Ramos (cell line): ENCODE results near the gene ARL8B.
"Not testable (repeated sequence)": the region's sequence is repeated elsewhere in the genome, so short reads cannot be mapped to it uniquely, and the experiment has no call there.

Experiments
- in situ Hi-C: fragments of 300-500 bp; cut with MboI; formaldehyde crosslinking; loops from one replicate; pipeline ENCODE4 v1.14.3; 2022; ENCODE audit warnings: low sequenced_read_pairs; ENCODE audit not compliant: unreplicated experiment

ARL8B gene

GRCh38 chr3:5143464-5143863 is 21.4 kb downstream of the ARL8B start:
- in situ Hi-C loops, result no loop called here

- in situ Hi-C loops, result no loop called here
Measured at GRCh38 chr3:5144316-5144994, 22.4 kb downstream of the ARL8B start.

DNA sequence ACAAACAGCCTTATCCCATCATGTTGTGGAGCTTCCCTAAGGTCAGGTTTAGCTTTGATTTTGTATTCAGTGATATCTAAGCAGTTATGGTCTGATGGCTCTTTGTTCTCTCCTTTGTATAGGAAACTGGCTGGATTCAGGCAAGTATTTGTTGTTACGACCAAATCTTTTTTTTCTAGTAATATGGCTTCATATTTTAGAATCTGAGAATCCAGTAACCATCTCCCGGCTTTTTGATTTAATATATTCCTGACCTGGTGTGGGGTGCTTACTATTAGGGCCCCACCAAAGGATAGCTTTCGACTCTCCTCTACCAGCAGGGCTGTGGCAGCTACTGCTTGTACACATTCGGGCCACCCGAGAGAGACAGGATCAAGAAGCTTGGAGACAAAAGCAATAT is 23.0 kb downstream of the ARL8B start:
- in situ Hi-C loops, result no loop called here

- in situ Hi-C loops, result not testable (repeated sequence)
Measured at GRCh38 chr3:5147152-5147551, 25.1 kb downstream of the ARL8B start.

DNA sequence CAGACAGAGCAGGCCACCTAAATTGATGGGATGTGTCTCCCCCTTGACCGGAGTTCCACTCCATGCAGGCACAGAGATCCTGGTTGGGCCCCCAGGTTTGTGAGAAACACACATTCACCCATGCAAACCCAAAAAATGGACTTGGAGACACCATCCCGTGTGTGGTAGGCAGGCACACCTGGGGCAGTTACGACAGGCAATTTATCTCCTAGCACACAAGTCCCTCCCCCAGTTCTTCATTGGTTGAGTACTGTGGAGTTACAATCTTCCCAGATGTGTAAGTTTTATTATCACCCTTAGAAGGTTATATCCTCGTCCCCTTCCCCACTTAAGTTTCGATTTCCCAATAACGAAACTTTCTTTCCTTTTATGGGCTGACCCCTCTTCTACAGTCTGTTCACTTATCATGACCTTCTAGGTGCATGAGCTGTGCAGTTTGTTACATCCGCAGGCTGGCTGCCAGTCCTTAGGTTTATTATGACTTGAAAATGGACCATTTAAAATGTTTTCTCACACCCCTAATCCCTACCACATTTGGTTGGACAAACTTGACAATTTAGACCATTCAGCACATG is 27.3 kb downstream of the ARL8B start:
- in situ Hi-C loops, result no loop called here

GRCh38 chr3:5151586-5151985 is 29.5 kb downstream of the ARL8B start:
- in situ Hi-C loops, result no loop called here

- in situ Hi-C loops, result no loop called here
Measured at GRCh38 chr3:5153074-5153473, 31.0 kb downstream of the ARL8B start.

DNA sequence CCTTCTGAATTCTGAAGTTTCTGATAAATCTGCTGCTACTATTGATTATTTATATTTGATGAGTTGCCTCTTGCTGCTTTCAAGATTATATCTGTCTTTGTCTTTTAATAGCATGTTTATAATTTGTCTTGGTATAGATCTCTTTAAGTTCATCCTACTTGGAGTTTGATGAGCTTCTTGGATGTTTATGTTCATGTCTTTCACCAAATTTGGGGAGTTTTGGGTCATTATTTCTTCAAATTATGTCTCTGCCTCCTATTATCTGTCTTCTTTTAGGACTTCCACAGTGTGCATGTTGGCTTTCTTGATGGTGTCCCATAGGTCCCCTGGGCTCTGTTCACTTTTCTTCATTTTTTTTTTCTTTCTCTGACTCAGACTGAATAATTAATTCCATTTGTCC is 33.1 kb downstream of the ARL8B start:
- in situ Hi-C loops, result no loop called here

DNA sequence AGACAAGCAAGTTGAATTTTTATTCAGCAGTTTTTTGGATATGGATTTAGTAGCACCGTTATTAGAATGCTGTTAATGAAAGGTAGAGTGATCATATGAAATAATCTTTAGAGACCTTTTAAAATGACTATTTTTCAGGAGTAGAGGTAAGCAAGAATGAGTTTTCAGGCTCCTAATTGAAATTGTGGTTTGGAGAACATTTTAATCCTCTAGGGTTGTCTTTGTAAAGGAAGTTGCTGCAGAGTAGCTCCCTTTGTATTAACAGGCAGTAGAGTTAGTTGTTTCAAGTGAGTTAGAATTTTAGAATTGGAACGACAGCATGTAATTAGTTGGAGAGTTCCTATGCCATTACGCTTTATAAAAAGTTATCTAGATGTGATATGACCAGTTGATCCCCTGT is 38.2 kb downstream of the ARL8B start:
- in situ Hi-C loops, result no loop called here

GRCh38 chr3:5160940-5161858 is 39.1 kb downstream of the ARL8B start:
- in situ Hi-C loops, result no loop called here

- in situ Hi-C loops, result no loop called here
Measured at GRCh38 chr3:5162102-5162501, 40.0 kb downstream of the ARL8B start.

DNA sequence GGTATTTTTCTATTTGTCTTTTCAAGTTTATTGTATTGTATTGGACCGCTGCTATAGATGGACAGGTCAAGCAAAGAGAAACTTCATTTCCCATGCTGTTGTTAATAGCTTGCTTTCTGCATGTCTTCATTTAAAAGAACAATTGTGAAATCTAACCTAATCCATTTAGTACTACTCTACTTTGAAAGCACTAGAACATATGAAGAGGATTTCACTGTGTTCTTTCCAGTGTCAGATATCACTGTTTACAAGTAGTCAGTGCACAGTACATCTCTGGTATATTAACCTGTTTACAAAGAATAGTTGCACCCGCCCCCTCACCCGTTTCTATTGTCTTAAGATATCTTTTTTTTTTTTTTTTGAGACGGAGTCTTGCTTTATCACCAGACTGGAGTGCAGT is 43.6 kb downstream of the ARL8B start:
- in situ Hi-C loops, result no loop called here

DNA sequence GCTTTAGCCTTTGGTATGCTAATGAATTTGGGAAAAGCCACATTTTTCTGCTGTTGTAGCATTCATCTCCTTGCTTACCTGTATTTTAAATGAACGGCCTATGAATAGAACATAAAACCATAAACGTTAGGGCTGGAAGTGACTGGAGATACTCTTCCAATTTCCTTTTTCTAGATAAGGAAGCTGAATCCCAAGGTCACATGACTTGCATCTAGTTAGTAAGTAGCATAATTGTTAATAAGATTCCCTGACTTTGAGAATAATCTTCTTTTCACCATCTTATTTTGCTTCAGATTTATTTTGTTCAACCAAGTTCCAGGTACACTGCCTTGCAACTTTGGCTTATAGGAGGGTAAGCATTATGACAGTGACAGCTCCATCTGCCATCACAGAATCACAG is 44.8 kb downstream of the ARL8B start:
- in situ Hi-C loops, result no loop called here

DNA sequence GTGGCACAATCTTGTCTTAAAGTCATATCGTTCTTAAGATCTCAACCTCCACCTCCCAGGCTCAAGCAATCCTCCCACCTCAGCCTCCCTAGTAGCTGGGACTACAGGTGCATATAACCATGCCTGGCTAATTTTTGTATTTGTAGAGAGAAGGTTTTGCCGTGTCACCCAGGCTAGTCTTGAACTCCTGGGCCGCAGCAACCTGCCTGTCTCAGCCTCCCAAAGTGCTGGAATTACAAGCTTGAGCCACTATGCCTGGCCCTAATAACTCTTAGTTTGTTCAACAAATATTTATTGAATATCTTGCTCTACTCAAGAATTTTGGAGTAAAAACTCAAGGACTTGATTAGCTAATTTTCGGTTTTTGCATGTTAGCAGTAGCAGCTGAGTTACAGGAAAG is 46.0 kb downstream of the ARL8B start:
- in situ Hi-C loops, result no loop called here

DNA sequence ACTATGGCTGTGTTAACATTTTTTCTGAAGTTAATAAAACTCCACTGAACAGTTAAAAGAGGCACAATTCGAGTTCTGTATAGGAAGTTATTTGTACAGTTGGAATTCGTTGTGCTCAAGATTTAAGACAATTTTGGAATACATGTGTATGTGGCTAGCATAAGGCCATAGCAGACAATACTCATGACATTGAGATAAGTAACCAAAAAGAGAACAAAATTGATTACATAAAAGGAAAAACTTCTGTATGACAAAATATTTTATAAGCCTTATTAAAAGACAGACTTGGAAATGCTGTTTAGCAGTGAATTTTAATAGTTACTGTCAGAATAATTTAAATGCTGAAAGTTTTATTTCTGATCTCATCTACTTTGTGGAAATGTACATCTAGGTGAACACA is 47.7 kb downstream of the ARL8B start:
- in situ Hi-C loops, result no loop called here

DNA sequence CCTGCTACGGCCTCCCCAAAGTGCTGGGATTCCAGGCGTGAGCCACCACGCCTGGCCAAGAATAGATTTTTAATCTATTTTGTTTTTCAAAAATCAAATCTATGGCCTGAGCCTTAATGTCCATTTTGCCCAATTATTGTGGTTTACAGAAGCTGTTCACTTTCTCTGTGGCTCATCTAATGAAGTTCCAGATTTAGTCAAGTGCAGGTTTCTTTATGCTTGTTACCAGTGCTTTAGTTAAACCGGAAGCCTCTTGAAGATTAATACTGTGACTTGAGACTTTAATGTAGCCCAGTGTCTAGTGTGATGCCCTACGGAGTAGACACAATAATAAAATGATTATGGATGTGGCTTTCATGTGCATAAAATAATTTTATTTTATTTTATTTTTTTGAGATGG is 48.9 kb downstream of the ARL8B start:
- in situ Hi-C loops, result no loop called here

- in situ Hi-C loops, result no loop called here
Measured at GRCh38 chr3:5172018-5172417, 49.9 kb downstream of the ARL8B start.

DNA sequence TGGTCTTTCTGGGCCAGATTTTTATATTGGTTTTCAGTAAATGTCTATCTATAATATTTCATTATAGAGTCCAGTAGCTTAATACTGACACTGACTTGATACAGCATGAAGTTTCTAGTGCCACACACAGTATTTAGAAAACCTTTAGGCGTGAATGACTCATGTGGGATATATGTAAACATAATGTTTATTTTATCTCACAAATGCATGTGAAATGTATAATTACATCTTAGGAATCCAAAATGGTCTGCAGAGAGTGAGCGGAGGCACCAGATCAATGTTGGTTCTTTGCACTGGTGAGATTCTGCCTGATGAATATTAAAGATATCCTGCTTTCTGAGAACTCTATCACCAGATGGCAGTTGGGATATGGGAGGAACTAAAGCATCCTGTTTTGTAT is 56.9 kb downstream of the ARL8B start:
- in situ Hi-C loops, result not testable (repeated sequence)

DNA sequence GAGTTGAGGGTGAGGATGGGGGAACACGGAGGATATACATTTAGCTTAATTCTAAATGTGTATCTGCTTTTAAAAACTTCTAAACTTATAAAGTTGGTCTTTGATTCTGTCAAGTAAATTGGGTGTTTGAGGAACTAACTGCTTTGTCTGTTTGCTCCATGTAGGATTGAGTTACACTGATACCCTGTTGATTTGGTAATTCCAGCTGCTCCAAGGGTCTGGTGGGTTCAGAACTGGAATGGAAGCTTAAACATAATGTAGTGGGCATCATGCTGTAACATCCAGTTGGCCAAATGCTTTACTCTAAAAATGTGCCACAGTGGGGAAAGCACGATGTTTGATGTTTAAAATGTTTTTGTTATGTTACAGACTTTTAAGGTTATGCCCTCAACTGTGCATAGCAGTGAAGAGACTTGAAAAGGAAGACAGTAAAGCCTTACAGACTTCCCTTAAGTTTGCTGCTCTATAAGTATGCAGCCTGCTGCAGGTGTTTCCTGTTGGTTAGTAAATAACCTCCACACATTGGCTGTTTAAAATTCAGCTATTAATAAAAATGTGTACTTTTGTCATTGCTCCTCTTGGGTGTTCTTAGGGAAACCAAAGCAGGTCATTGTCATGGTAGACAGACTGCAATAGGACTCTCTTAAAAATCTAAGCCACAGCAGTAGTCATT is 59.5 kb downstream of the ARL8B start:
- in situ Hi-C loops, result no loop called here

DNA sequence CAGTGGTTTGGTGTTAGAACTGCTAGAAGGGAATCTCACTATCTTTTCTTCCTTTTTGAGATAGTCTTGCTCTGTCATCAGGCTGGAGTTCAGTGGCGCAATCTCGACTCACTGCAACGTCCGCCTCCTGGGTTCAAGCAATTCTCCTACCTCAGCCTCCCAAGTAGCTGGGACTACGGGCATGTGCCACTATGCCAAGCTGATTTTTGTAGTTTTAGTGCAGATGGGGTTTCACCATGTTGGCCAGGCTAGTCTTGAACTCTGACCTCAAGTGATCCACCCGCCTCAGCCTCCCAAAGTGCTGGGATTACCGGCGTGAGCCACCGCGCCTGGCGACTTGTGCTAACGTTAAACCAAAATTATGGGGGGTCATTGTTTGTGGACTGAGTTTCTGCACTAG is 61.6 kb downstream of the ARL8B start:
- in situ Hi-C loops, result not testable (repeated sequence)

GRCh38 chr3:5184499-5184898 is 62.4 kb downstream of the ARL8B start:
- in situ Hi-C loops, result no loop called here
